Trophoblast cell (in vitro differentiated cells and primary cell): ENCODE data around the gene GRIN3A.

ENCODE experiments used
- DNase-seq, 2 donors: peaks; one replicate each; pipeline ENCODE4 v3.0.0-alpha.2; 2016
- H2AFZ ChIP-seq: 2 replicates; pipeline ENCODE4 v1.6.1; 2013; ENCODE audit warnings: low read length, moderate library complexity, mild to moderate bottlenecking; ENCODE audit not compliant: insufficient read depth, poor library complexity
- H2AK5ac ChIP-seq: 2 replicates; pipeline ENCODE4 v1.6.1; 2013; ENCODE audit warnings: mild to moderate bottlenecking, low read length
- H2BK120ac ChIP-seq: 2 replicates; pipeline ENCODE4 v1.6.1; 2013; ENCODE audit warnings: low read length, mild to moderate bottlenecking, moderate library complexity; ENCODE audit not compliant: insufficient read depth, poor library complexity
- H2BK12ac ChIP-seq: 2 replicates; pipeline ENCODE4 v1.6.1; 2013; ENCODE audit warnings: mild to moderate bottlenecking, low read length, moderate library complexity
- H2BK5ac ChIP-seq: 2 replicates; pipeline ENCODE4 v1.6.1; 2013; ENCODE audit warnings: low read length, low read depth, moderate library complexity, mild to moderate bottlenecking; ENCODE audit not compliant: poor library complexity
- H3K14ac ChIP-seq: 2 replicates; pipeline ENCODE4 v1.6.1; 2013; ENCODE audit warnings: mild to moderate bottlenecking, low read length
- H3K18ac ChIP-seq: 2 replicates; pipeline ENCODE4 v1.6.1; 2013; ENCODE audit warnings: mild to moderate bottlenecking, low read length
- H3K23ac ChIP-seq: 2 replicates; pipeline ENCODE4 v1.6.1; 2013; ENCODE audit warnings: low read length
- H3K27ac ChIP-seq: 2 replicates; pipeline ENCODE4 v1.5.1; 2013; ENCODE audit warnings: low read depth, mild to moderate bottlenecking, inconsistent platforms, low read length, moderate library complexity
- H3K27me3 ChIP-seq: 2 replicates; pipeline ENCODE4 v1.6.1; 2013; ENCODE audit warnings: inconsistent platforms, mild to moderate bottlenecking, low read length, moderate library complexity; ENCODE audit not compliant: insufficient read depth
- H3K36me3 ChIP-seq, 2 experiments: 1 replicate in 1 of 2; 2 replicates in 1 of 2; pipeline ENCODE4 v1.6.1; 2013; ENCODE audit warnings: low read length in 2 of 2, mild to moderate bottlenecking in 2 of 2, moderate library complexity in 1 of 2; ENCODE audit not compliant: insufficient read depth in 2 of 2, control insufficient read depth in 1 of 2
- H3K4ac ChIP-seq: 2 replicates; pipeline ENCODE4 v1.6.1; 2013; ENCODE audit warnings: low read depth, mild to moderate bottlenecking, low read length, moderate library complexity
- H3K4me1 ChIP-seq, 2 experiments: 1 replicate in 1 of 2; 2 replicates in 1 of 2; pipeline ENCODE4 v1.6.1; 2013; ENCODE audit warnings: low read length in 2 of 2, mild to moderate bottlenecking in 2 of 2, moderate library complexity in 1 of 2; ENCODE audit not compliant: insufficient read depth in 2 of 2, control insufficient read depth in 1 of 2
- H3K4me2 ChIP-seq: 2 replicates; pipeline ENCODE4 v1.6.1; 2013; ENCODE audit warnings: inconsistent platforms, mild to moderate bottlenecking, low read length, moderate library complexity
- H3K4me3 ChIP-seq: 2 replicates; pipeline ENCODE4 v1.5.1; 2013; ENCODE audit warnings: mild to moderate bottlenecking, low read depth, low read length, inconsistent platforms
- H3K79me1 ChIP-seq: one replicate; pipeline ENCODE4 v1.6.1; 2013; ENCODE audit warnings: low read length
- H3K79me2 ChIP-seq: 2 replicates; pipeline ENCODE4 v1.6.1; 2013; ENCODE audit warnings: low read length, mild to moderate bottlenecking; ENCODE audit not compliant: control insufficient read depth, insufficient read depth, poor library complexity
- H3K9ac ChIP-seq: 2 replicates; pipeline ENCODE4 v1.6.1; 2013; ENCODE audit warnings: mild to moderate bottlenecking, low read length
- H3K9me3 ChIP-seq: 2 replicates; pipeline ENCODE4 v1.6.1; 2013; ENCODE audit warnings: low read depth, mild to moderate bottlenecking, control low read depth, inconsistent platforms, low read length; ENCODE audit not compliant: insufficient read depth
- H4K12ac ChIP-seq: 2 replicates; pipeline ENCODE4 v1.6.1; 2013; ENCODE audit warnings: low read depth, mild to moderate bottlenecking, low read length, moderate library complexity
- H4K8ac ChIP-seq: 2 replicates; pipeline ENCODE4 v1.6.1; 2013; ENCODE audit warnings: low read depth, mild to moderate bottlenecking, low read length, moderate library complexity
- H4K91ac ChIP-seq: one replicate; pipeline ENCODE4 v1.6.1; 2013; ENCODE audit warnings: low read depth, mild to moderate bottlenecking, low read length, moderate library complexity
- WGBS: extraction: QIAGEN DNeasy Blood & Tissue Kit; methylation state at CpG from one replicate; pipeline ENCODE4 v1.1.7; 2013; ENCODE audit warnings: missing lambda C conversion rate; ENCODE audit not compliant: insufficient read length, insufficient coverage; ENCODE audit errors: extremely low coverage; 5-methylcytosine and 5-hydroxymethylcytosine counted together

Gene GRIN3A

GRCh38 chr9:101569741-101570501 lies 168.5 kb downstream of the GRIN3A start:
- Histone ChIP-seq H4K12ac (no peak overlapping the region), H3K27ac (no peak overlapping the region), H2BK12ac (no peak overlapping the region), H3K4ac (no peak overlapping the region), H3K27me3 (no peaks in the 10 kb centered on the region), H2AFZ (no peak overlapping the region), H3K4me2 (no peak overlapping the region), H3K4me3 (no peak overlapping the region), H3K36me3 (peaks cover under 1 to 1% of the 10 kb centered on the region in 2 experiments), H3K79me1 (no peaks in the 10 kb centered on the region), H4K8ac (no peak overlapping the region), H3K18ac (no peak overlapping the region), H2BK120ac (no peak overlapping the region), H3K14ac (no peak overlapping the region), H3K9me3 (no peaks in the 10 kb centered on the region), H3K79me2 (no peaks in the 10 kb centered on the region), H3K23ac (no peak overlapping the region), H2AK5ac (no peak overlapping the region), H3K9ac (no peak overlapping the region), H3K4me1 (no peaks in the 10 kb centered on the region), H2BK5ac (no peak overlapping the region), H4K91ac (no peak overlapping the region)
- no peak for DNase-seq
- no CpG with 5 or more reads among the region's 5 CpGs for WGBS

GRCh38 chr9:101567725-101568350 lies 170.6 kb downstream of the GRIN3A start:
- no peak overlapping the region for H4K91ac ChIP-seq
- H3K79me2 ChIP-seq, result no peaks in the 10 kb centered on the region
- no peak overlapping the region for H3K27ac ChIP-seq
- H3K4me1 ChIP-seq, result no peaks in the 10 kb centered on the region
- no peak overlapping the region for H2BK120ac ChIP-seq
- H3K18ac ChIP-seq, result no peak overlapping the region
- H3K36me3 ChIP-seq, result peaks cover 2% of the 10 kb centered on the region in 2 experiments
- no peaks in the 10 kb centered on the region for H3K27me3 ChIP-seq
- no peak overlapping the region for H3K4me3 ChIP-seq
- no peaks in the 10 kb centered on the region for H3K9me3 ChIP-seq
- no peak overlapping the region for H2AFZ ChIP-seq
- H2BK12ac ChIP-seq, result no peak overlapping the region
- no peak overlapping the region for H3K4ac ChIP-seq
- no peak for DNase-seq
- no peak overlapping the region for H4K8ac ChIP-seq
- no peak overlapping the region for H4K12ac ChIP-seq
- no peak overlapping the region for H3K4me2 ChIP-seq
- no peak overlapping the region for H2BK5ac ChIP-seq
- H3K23ac ChIP-seq, result no peak overlapping the region
- no peak overlapping the region for H3K14ac ChIP-seq
- 100% methylated on average over 1 of the region's 3 CpGs for WGBS
- no peak overlapping the region for H3K9ac ChIP-seq
- no peak overlapping the region for H2AK5ac ChIP-seq
- no peaks in the 10 kb centered on the region for H3K79me1 ChIP-seq

- H3K79me2 ChIP-seq, result no peaks in the 10 kb centered on the region
- H3K18ac ChIP-seq, result no peak overlapping the region
- peak; percentile 38 to 64 for DNase-seq
- no peak overlapping the region for H4K12ac ChIP-seq
- H3K79me1 ChIP-seq, result no peaks in the 10 kb centered on the region
- H3K23ac ChIP-seq, result no peak overlapping the region
- no peak overlapping the region for H2BK12ac ChIP-seq
- no CpG with 5 or more reads among the region's 5 CpGs for WGBS
- no peak overlapping the region for H2AFZ ChIP-seq
- H3K14ac ChIP-seq, result no peak overlapping the region
- H3K4me3 ChIP-seq, result no peak overlapping the region
- no peaks in the 10 kb centered on the region for H3K27me3 ChIP-seq
- H3K4me1 ChIP-seq, result no peaks in the 10 kb centered on the region
- no peak overlapping the region for H3K27ac ChIP-seq
- no peaks in the 10 kb centered on the region for H3K9me3 ChIP-seq
- no peak overlapping the region for H3K4ac ChIP-seq
- no peak overlapping the region for H3K4me2 ChIP-seq
- H3K9ac ChIP-seq, result no peak overlapping the region
- H2BK120ac ChIP-seq, result no peak overlapping the region
- no peak overlapping the region for H4K8ac ChIP-seq
- no peak overlapping the region for H2BK5ac ChIP-seq
- peaks cover 3 to 4% of the 10 kb centered on the region in 2 experiments for H3K36me3 ChIP-seq
- no peak overlapping the region for H2AK5ac ChIP-seq
- H4K91ac ChIP-seq, result no peak overlapping the region
Measured at GRCh38 chr9:101566904-101567724, 171.3 kb downstream of the GRIN3A start.

- peaks cover 4 to 8% of the 10 kb centered on the region in 2 experiments for H3K36me3 ChIP-seq
- no peak for DNase-seq
- H2BK12ac ChIP-seq, result no peak overlapping the region
- H3K27me3 ChIP-seq, result no peaks in the 10 kb centered on the region
- no peak overlapping the region for H3K14ac ChIP-seq
- no peaks in the 10 kb centered on the region for H3K79me2 ChIP-seq
- H3K23ac ChIP-seq, result no peak overlapping the region
- H4K8ac ChIP-seq, result no peak overlapping the region
- H4K12ac ChIP-seq, result no peak overlapping the region
- H3K9ac ChIP-seq, result no peak overlapping the region
- H3K4me3 ChIP-seq, result no peak overlapping the region
- H2BK120ac ChIP-seq, result no peak overlapping the region
- no peak overlapping the region for H2AFZ ChIP-seq
- no peak overlapping the region for H2BK5ac ChIP-seq
- H4K91ac ChIP-seq, result no peak overlapping the region
- H2AK5ac ChIP-seq, result no peak overlapping the region
- no peak overlapping the region for H3K18ac ChIP-seq
- no peaks in the 10 kb centered on the region for H3K4me1 ChIP-seq
- H3K9me3 ChIP-seq, result no peaks in the 10 kb centered on the region
- no peak overlapping the region for H3K4ac ChIP-seq
- no peak overlapping the region for H3K4me2 ChIP-seq
- no peaks in the 10 kb centered on the region for H3K79me1 ChIP-seq
- H3K27ac ChIP-seq, result no peak overlapping the region
Measured at GRCh38 chr9:101564252-101564651, 174.2 kb downstream of the GRIN3A start.
